ENCODE results near the gene DTNBP1. TPM values are rescaled to one million over a fixed set of nuclear protein-coding genes. Genes with fewer than 3 reads are reported as not detected.

Gene DTNBP1
- total and polyA plus RNA-seq, 2 donors (not counting 3 experiments of a cell fraction or from before 2014, with no cell fraction given) = 24.3 to 28.9 TPM

DNA sequence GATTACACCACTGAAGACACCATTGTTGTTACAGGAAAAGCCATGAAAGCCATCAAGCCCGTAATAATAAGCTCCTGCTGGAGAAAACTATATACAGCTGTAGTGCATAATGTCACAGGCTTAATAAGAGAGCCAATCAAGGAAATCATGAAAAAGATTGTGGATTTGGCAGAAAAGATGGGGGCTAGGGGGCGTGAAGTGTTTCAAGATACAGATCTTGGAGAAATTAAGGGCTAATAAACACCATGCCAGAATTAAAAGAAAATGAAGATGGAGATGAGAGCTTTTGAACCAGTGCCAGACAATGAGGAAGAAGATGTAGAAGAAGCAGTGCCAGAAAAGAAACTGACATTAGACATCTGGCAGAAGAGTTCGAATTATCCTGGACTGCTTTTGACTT, 43.2 kb upstream of the DTNBP1 start:
- H3K36me3 ChIP-seq (ENCODE audit: control insufficient read depth in 2 of 2, extremely low read depth in 1 of 2, insufficient read depth in 2 of 2, low read length in 2 of 2) = no peaks in the 10 kb centered on the region
- POLR2A ChIA-PET = no interaction called here
- TF ChIP-seq GATA2 (IDR thresholded peaks at IDR 0.05; ENCODE audit: insufficient read depth, insufficient read length, low read depth, low read length) = no peak
- DNase-seq (ENCODE audit: low read depth, low spot score) (no peak), FAIRE-seq (no peak)
- no peaks in the 10 kb centered on the region for H3K79me2 ChIP-seq (ENCODE audit: control insufficient read depth, insufficient read depth, low read length)
- no TSS peak for BruUV-seq (replicated peaks)
- H2AFZ ChIP-seq (ENCODE audit: low read depth, low read length) = no peak overlapping the region
- no peak overlapping the region for H3K9ac ChIP-seq (replicated peaks; ENCODE audit: extremely low read depth, insufficient read depth, low read length)
- no peaks in the 10 kb centered on the region for H4K20me1 ChIP-seq (replicated peaks; ENCODE audit: control insufficient read depth, extremely low read depth, insufficient read depth, low read length)
- H3K4me3 ChIP-seq (replicated peaks in 1 of 3; ENCODE audit: insufficient read depth in 1 of 3, low read depth in 1 of 3, low read length in 3 of 3) = no peak overlapping the region
- no peaks in the 10 kb centered on the region for H3K9me3 ChIP-seq (replicated peaks; ENCODE audit: control insufficient read depth, insufficient read depth, low read length)
- dilution Hi-C loops (cut with MboI; ENCODE audit: extremely low pct_ligation_motif_present, low sequenced_read_pairs) = no loop called here
- CTCF ChIA-PET = interaction anchor here (0.5 to 2.3 kb wide), 4 partner anchors 131 to 1799 kb away, joined by 3 to 8 read pairs (median 3); no protein-coding TSS in a partner anchor
- no peaks in the 10 kb centered on the region for H3K4me1 ChIP-seq (ENCODE audit: control insufficient read depth, extremely low read depth, insufficient read depth, low read length)
- no peaks in the 10 kb centered on the region for H3K9me1 ChIP-seq (replicated peaks; ENCODE audit: control insufficient read depth, extremely low read depth, insufficient read depth, low read length)
- intact Hi-C loops (cut with micrococcal nuclease) = no loop called here
- no peak overlapping the region for H3K27ac ChIP-seq (ENCODE audit: insufficient read depth, low read depth, low read length)
- H3K27me3 ChIP-seq (ENCODE audit: control insufficient read depth in 2 of 2, insufficient read depth in 2 of 2, low read length in 2 of 2) = peaks cover 0 to 5% of the 10 kb centered on the region in 2 experiments
- H3K4me2 ChIP-seq (ENCODE audit: insufficient read depth, low read length) = no peak overlapping the region

DNA sequence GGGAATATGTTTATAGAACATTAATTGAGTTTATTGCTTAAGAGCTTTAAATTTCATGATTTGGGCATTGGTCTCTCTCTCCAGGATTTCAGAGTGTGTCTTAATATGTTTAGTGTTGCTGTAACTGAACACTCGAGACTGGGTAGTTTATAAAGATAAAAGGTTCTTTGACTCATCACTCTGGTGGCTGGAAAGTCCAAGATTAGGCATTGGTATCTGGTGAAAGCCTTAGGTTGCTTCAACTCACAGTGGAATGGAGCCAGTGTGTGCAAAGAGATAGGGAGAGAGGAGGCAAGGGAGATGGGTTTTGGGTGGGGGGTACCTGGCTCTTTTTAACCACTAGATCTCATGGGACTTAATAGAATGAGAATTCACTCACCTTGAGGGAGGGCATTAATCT, 35.6 kb upstream of the DTNBP1 start:
- ChIA-PET CTCF (interaction anchor here (0.9 to 1.6 kb wide), 3 partner anchors 10 to 484 kb away, joined by 3 read pairs; no protein-coding TSS in a partner anchor), POLR2A (no interaction called here)
- Histone ChIP-seq H3K4me1 (ENCODE audit: control insufficient read depth, extremely low read depth, insufficient read depth, low read length) (no peaks in the 10 kb centered on the region), H3K79me2 (ENCODE audit: control insufficient read depth, insufficient read depth, low read length) (no peaks in the 10 kb centered on the region), H4K20me1 (replicated peaks; ENCODE audit: control insufficient read depth, extremely low read depth, insufficient read depth, low read length) (no peaks in the 10 kb centered on the region), H3K36me3 (ENCODE audit: control insufficient read depth in 2 of 2, extremely low read depth in 1 of 2, insufficient read depth in 2 of 2, low read length in 2 of 2) (no peaks in the 10 kb centered on the region), H3K4me3 (replicated peaks in 1 of 3; ENCODE audit: insufficient read depth in 1 of 3, low read depth in 1 of 3, low read length in 3 of 3) (no peak overlapping the region), H2AFZ (ENCODE audit: low read depth, low read length) (no peak overlapping the region), H3K4me2 (ENCODE audit: insufficient read depth, low read length) (no peak overlapping the region), H3K9ac (replicated peaks; ENCODE audit: extremely low read depth, insufficient read depth, low read length) (no peak overlapping the region), H3K9me3 (replicated peaks; ENCODE audit: control insufficient read depth, insufficient read depth, low read length) (no peaks in the 10 kb centered on the region), H3K27me3 (ENCODE audit: control insufficient read depth in 2 of 2, insufficient read depth in 2 of 2, low read length in 2 of 2) (peaks cover 2 to 9% of the 10 kb centered on the region in 2 experiments), H3K27ac (ENCODE audit: insufficient read depth, low read depth, low read length) (no peak overlapping the region), H3K9me1 (replicated peaks; ENCODE audit: control insufficient read depth, extremely low read depth, insufficient read depth, low read length) (no peaks in the 10 kb centered on the region)
- DNase-seq (ENCODE audit: low read depth, low spot score) = no peak
- no TSS peak for BruUV-seq (replicated peaks)
- intact Hi-C loops (cut with micrococcal nuclease) = no loop called here
- TF ChIP-seq POLR2AphosphoS5 (IDR thresholded peaks at IDR 0.05; ENCODE audit: insufficient read depth, low read depth, low read length) (no peak), MYC (IDR thresholded peaks at IDR 0.05; ENCODE audit: low read depth, low read length) (no peak), POLR2A (IDR thresholded peaks at IDR 0.05; ENCODE audit: low read depth, low read length) (no peak), FOS (IDR thresholded peaks at IDR 0.05; ENCODE audit: borderline replicate concordance, insufficient read depth, low read length) (no peak), JUN (IDR thresholded peaks at IDR 0.05; ENCODE audit: borderline replicate concordance, insufficient read depth, insufficient read length, low read depth) (no peak), GATA2 (IDR thresholded peaks at IDR 0.05; ENCODE audit: insufficient read depth, insufficient read length, low read depth, low read length) (no peak), EZH2 (IDR thresholded peaks at IDR 0.05; ENCODE audit: borderline replicate concordance, low read depth, low read length, severe bottlenecking) (no peak)
- TF ChIP-seq, protein P1, sequence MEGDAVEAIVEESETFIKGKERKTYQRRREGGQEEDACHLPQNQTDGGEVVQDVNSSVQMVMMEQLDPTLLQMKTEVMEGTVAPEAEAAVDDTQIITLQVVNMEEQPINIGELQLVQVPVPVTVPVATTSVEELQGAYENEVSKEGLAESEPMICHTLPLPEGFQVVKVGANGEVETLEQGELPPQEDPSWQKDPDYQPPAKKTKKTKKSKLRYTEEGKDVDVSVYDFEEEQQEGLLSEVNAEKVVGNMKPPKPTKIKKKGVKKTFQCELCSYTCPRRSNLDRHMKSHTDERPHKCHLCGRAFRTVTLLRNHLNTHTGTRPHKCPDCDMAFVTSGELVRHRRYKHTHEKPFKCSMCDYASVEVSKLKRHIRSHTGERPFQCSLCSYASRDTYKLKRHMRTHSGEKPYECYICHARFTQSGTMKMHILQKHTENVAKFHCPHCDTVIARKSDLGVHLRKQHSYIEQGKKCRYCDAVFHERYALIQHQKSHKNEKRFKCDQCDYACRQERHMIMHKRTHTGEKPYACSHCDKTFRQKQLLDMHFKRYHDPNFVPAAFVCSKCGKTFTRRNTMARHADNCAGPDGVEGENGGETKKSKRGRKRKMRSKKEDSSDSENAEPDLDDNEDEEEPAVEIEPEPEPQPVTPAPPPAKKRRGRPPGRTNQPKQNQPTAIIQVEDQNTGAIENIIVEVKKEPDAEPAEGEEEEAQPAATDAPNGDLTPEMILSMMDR (IDR thresholded peaks at IDR 0.05; ENCODE audit: extremely low read depth in 1 of 2, insufficient read depth in 1 of 2, low read depth in 1 of 2, low read length in 2 of 2) = no peak
- TF ChIP-seq, protein P2, sequence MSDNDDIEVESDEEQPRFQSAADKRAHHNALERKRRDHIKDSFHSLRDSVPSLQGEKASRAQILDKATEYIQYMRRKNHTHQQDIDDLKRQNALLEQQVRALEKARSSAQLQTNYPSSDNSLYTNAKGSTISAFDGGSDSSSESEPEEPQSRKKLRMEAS (IDR thresholded peaks at IDR 0.05; ENCODE audit: insufficient read depth, insufficient read length) = no peak
- no peak for FAIRE-seq
- dilution Hi-C loops (cut with MboI; ENCODE audit: extremely low pct_ligation_motif_present, low sequenced_read_pairs) = no loop called here
